Measurements from ENCODE around the gene TMEM256. TPM values are rescaled to one million over a fixed set of nuclear protein-coding genes. Genes with fewer than 3 reads are reported as not detected.
A peak's percentile ranks its signal among the peaks of the same experiment; 100 is the strongest.

TMEM256 gene
- total RNA-seq, 4 donors from 2014 or later = 26.0 to 131 (median 115) TPM

DNA sequence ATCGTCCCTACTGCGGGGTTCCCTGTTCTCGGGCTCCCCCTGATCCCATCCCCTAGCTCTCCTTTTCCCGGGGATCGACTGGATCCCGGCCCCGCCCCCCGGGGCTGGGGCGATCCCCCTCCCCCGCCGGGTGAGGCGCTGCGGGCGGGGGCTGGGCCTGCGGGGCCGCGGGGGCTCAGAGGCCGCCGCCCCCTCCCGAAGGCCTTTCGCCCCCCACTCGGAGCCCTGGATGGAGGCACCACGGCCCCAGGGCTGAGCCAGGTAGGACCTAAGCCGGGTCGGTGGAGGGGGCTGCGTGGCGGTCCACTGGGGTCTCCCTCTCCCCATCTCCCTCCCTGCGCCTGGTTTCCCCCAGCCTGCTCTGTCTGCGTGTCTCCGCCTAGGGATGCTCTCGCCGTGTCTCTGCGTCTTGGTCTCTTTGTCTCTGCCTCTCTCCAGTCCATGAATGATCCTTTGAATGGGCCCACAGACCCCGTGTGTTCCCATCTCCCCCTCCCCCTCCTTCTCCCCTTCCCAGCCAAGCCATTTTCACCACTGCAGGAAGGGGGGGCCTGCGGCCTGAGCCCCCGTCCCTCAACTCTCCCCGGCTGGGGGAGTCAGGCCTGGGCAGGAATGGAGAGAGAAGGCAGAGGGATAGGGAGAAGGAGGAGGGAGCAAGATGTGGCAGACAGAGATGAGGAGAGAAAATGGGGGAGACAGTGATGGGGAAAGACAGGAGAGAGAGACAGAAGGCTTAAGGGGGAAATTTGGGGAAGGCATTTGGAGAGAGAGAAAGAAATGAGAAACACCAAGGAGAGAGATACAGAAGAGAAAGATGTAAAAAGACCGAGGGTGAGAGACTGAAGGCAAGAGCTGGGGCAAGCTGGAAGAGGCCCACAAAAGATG, 1.7 kb upstream of the TMEM256 start:
- Histone ChIP-seq H3K9me3 (no peaks in the 10 kb centered on the region), H3K4me1 (peaks cover 0 to 5% of the 10 kb centered on the region in 2 donors), H3K27me3 (no peaks in the 10 kb centered on the region), H3K27ac (peak overlapping the region; percentile 93 to 94), H3K36me3 (no peaks in the 10 kb centered on the region), H3K4me3 (peak overlapping the region; percentile 54 to 73)
- intact Hi-C loops (cut with DNase I; ENCODE audit: low total_unique reads) = no loop called here
- no peak for TF ChIP-seq POLR2A (IDR thresholded peaks at IDR 0.05)
- DNase-seq = peak in 1 of 2 donors; percentile 51

DNA sequence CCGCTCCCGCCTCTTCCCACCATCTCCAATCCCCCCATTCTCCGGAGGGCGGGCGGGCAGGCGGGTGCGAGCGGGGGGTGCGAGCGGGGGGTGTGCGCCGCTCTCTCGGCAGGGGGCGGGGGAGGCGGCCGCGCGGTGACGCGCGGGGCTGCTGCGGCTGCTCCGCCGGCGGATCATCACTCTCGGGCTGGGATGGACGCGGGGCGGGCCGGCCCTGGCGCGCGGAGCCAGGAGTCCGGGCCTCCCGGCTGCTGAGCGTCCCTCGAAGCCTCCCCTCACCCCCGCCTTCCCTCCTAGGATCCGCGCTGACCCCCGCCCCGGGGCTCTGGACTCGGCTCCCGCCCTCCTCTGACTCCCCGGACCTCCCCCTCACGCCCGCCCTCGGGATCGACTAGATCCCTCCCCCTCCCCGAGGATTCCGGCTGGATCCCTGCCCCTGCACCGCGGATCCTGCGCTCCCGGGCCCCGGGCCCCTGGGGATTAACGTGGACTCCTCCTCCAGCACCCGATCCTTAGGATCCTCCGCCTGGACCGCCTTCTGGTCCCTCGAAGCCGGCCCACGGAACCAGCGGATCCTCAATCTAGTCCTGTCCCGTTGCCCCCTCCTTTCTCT, 946 bp upstream of the TMEM256 start:
- Histone ChIP-seq H3K9me3 (no peaks in the 10 kb centered on the region), H3K27me3 (no peaks in the 10 kb centered on the region), H3K4me1 (peaks cover 0 to 5% of the 10 kb centered on the region in 2 donors), H3K36me3 (no peaks in the 10 kb centered on the region), H3K27ac (peak overlapping the region; percentile 93 to 94), H3K4me3 (peak overlapping the region; percentile 54 to 73)
- TF ChIP-seq, protein P1, sequence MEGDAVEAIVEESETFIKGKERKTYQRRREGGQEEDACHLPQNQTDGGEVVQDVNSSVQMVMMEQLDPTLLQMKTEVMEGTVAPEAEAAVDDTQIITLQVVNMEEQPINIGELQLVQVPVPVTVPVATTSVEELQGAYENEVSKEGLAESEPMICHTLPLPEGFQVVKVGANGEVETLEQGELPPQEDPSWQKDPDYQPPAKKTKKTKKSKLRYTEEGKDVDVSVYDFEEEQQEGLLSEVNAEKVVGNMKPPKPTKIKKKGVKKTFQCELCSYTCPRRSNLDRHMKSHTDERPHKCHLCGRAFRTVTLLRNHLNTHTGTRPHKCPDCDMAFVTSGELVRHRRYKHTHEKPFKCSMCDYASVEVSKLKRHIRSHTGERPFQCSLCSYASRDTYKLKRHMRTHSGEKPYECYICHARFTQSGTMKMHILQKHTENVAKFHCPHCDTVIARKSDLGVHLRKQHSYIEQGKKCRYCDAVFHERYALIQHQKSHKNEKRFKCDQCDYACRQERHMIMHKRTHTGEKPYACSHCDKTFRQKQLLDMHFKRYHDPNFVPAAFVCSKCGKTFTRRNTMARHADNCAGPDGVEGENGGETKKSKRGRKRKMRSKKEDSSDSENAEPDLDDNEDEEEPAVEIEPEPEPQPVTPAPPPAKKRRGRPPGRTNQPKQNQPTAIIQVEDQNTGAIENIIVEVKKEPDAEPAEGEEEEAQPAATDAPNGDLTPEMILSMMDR (IDR thresholded peaks at IDR 0.05) = peak in 1 of 4 experiments; percentile 11
- peak in 1 of 2 donors; percentile 89 for TF ChIP-seq POLR2A (IDR thresholded peaks at IDR 0.05)
- DNase-seq = peak in 1 of 2 donors; percentile 75
- intact Hi-C loops (cut with DNase I; ENCODE audit: low total_unique reads) = no loop called here

DNA sequence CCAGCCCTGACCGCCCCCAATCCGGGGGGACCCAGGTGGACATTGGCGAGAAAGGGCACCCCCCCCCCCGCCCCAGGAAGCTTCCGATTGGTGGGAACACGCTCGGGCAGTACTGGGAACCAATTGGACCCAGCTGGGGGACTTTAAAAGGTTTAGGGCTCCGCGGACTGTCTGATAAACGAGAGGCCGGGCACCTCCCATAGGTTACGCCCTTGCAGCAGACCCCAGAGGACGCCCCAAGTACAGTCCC, 245 bp downstream of the TMEM256 start:
- intact Hi-C loops (cut with DNase I; ENCODE audit: low total_unique reads) = no loop called here

DNA sequence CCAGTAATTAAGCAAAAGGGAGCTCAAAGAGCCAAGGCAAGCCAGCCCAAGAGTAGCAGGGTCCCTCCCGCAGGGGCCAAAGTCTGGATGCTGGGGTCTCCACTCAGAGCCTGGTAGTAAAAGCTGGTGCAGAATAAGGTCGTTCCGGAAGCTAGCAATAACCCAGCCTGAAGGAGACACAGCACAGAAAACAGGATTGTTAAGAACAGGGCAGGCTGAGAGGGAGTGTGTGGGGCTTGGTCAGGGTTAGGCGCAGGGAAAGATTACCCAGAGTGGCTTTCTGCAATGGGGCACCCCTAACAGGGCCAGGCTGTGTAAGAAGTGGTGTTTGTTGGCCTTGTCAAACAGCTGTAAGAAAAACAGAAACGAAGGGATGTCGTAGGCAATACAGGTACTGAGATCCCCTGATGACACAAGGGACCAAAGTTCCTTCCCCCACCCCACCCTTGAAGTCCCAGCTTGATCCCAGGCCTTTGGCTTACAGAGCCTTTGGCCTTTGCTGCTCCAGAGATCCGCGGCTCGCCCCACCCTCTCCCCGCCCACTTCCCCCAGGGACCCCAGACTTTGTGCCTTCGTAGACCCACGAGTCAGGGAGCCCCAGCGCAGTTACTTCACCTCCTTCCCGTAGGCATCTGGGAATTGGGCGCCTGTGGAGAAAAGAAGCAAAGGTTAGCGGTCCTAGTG, 712 bp downstream of the TMEM256 start:
- intact Hi-C loops (cut with DNase I; ENCODE audit: low total_unique reads) = no loop called here
- no peak for TF ChIP-seq POLR2A (IDR thresholded peaks at IDR 0.05)
- TF ChIP-seq, protein P1 (IDR thresholded peaks at IDR 0.05) = no peak
- peaks cover 0 to 5% of the 10 kb centered on the region in 2 donors for H3K4me1 ChIP-seq
- no peaks in the 10 kb centered on the region for H3K9me3 ChIP-seq
- H3K27ac ChIP-seq = peak overlapping the region; percentile 93 to 94
- H3K27me3 ChIP-seq = no peaks in the 10 kb centered on the region
- peak; percentile 67 to 71 for DNase-seq
- peak overlapping the region; percentile 54 to 73 for H3K4me3 ChIP-seq
- H3K36me3 ChIP-seq = no peaks in the 10 kb centered on the region

More for the DNA sequence above, 245 bp downstream of the TMEM256 start:
- no peaks in the 10 kb centered on the region for H3K36me3 ChIP-seq
- H3K4me3 ChIP-seq = peak overlapping the region; percentile 54 to 73
- no peak for DNase-seq
- H3K27ac ChIP-seq = peak overlapping the region; percentile 93 to 94
- no peaks in the 10 kb centered on the region for H3K27me3 ChIP-seq
- peaks cover 0 to 5% of the 10 kb centered on the region in 2 donors for H3K4me1 ChIP-seq
- H3K9me3 ChIP-seq = no peaks in the 10 kb centered on the region
- no peak for TF ChIP-seq POLR2A (IDR thresholded peaks at IDR 0.05)
- TF ChIP-seq, protein P1 (IDR thresholded peaks at IDR 0.05) = no peak

DNA sequence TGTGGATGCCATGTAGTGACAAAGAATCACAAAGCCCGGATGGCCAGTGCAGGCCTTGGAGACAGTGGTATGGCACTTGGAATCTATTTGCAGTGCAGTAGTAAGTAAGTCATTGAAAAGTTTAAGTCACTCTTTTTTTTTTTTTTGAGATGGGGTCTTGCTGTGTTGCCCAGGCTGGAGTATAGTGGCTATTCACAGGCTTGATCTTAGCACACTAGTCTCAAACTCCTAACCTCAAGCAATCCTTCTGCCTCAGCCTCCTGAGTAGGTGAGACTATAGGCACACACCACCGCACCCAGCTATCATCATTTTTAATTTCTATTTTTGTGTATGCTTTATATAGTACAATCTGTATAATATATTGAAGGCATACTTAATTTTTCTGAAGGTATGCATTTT, 5.3 kb downstream of the TMEM256 start:
- no peaks in the 10 kb centered on the region for H3K36me3 ChIP-seq
- H3K27me3 ChIP-seq = no peaks in the 10 kb centered on the region
- H3K4me3 ChIP-seq = no peak overlapping the region
- intact Hi-C loops (cut with DNase I; ENCODE audit: low total_unique reads) = no loop called here
- no peak overlapping the region for H3K27ac ChIP-seq
- no peaks in the 10 kb centered on the region for H3K9me3 ChIP-seq
- TF ChIP-seq POLR2A (IDR thresholded peaks at IDR 0.05) = no peak
- TF ChIP-seq, protein P1 (IDR thresholded peaks at IDR 0.05) = no peak
- DNase-seq = no peak
- peaks cover 0 to 7% of the 10 kb centered on the region in 2 donors for H3K4me1 ChIP-seq

Measured in uterus (tissue), 4 donors.